IMR-90 (cell line): Measurements from ENCODE around the gene PLTP. TPM values are rescaled to one million over a fixed set of nuclear protein-coding genes. Genes with fewer than 3 reads are reported as not detected.

ENCODE experiments used
- ATAC-seq: fragments of 200-7000 bp; cut with Tn5 transposase; 2 replicates; pipeline ENCODE4 v1.9.1; 2020; ENCODE audit warnings: low read depth, mild to moderate bottlenecking, moderate library complexity
- BruUV-seq: library from RNA; stranded (reverse); fragments of 400-500 nt; replicated peaks from 2 replicates; lab custom pipeline; 2021; lab: Mats Ljungman, UMichigan
- CTCF ChIA-PET: fragments of 300-600 bp; formaldehyde crosslinking; extraction: SDS; loops from one replicate; lab custom pipeline; 2021; ENCODE audit warnings: antibody characterized with exemption; lab: Yijun Ruan, JAX
- POLR2A ChIA-PET: fragments of 300-600 bp; sonication (Branson Sonifier 250); formaldehyde crosslinking; loops from one replicate; lab custom pipeline; 2022; ENCODE audit warnings: antibody characterized with exemption; ENCODE audit not compliant: unreplicated experiment; lab: Charles Lee
- DNase-seq: peaks from one replicate; pipeline ENCODE4 v3.0.0; 2013
- H2AFZ ChIP-seq: replicated peaks from 2 replicates; pipeline ENCODE3; 2013; ENCODE audit warnings: low read length, mild to moderate bottlenecking; ENCODE audit not compliant: poor library complexity
- H2AK5ac ChIP-seq: 2 replicates; pipeline ENCODE4 v1.6.1; 2013; ENCODE audit warnings: low read depth, low read length, inconsistent platforms
- H2AK9ac ChIP-seq: replicated peaks from 2 replicates; pipeline ENCODE3; 2013; ENCODE audit warnings: mild to moderate bottlenecking, low read depth, low read length, moderate library complexity; ENCODE audit not compliant: poor library complexity
- H2BK120ac ChIP-seq: 2 replicates; pipeline ENCODE4 v1.6.1; 2013; ENCODE audit warnings: low read depth, low read length, inconsistent platforms
- H2BK15ac ChIP-seq: 3 replicates; pipeline ENCODE4 v1.6.1; 2013; ENCODE audit warnings: low read depth, low read length, inconsistent platforms
- H2BK20ac ChIP-seq: 2 replicates; pipeline ENCODE4 v1.6.1; 2013; ENCODE audit warnings: low read depth, mild to moderate bottlenecking, inconsistent platforms, low read length, moderate library complexity
- H2BK5ac ChIP-seq: 2 replicates; pipeline ENCODE4 v1.6.1; 2013; ENCODE audit warnings: mild to moderate bottlenecking, low read depth, low read length, inconsistent platforms; ENCODE audit not compliant: poor library complexity, severe bottlenecking
- H3K14ac ChIP-seq: replicated peaks from 2 replicates; pipeline ENCODE4 v1.6.1; 2013; ENCODE audit warnings: low read depth, low read length, inconsistent platforms
- H3K18ac ChIP-seq: 2 replicates; pipeline ENCODE4 v1.6.1; 2013; ENCODE audit warnings: low read depth, low read length, control low read depth
- H3K23ac ChIP-seq: 2 replicates; pipeline ENCODE4 v1.6.1; 2013; ENCODE audit warnings: low read depth, low read length, inconsistent platforms
- H3K27ac ChIP-seq: 2 replicates; pipeline ENCODE4 v1.5.1; 2013; ENCODE audit warnings: mild to moderate bottlenecking, control low read depth, low read length; ENCODE audit not compliant: insufficient read depth
- H3K27me3 ChIP-seq: 2 replicates; pipeline ENCODE4 v1.6.1; 2013; ENCODE audit warnings: low read length; ENCODE audit not compliant: control insufficient read depth, insufficient read depth
- H3K36me3 ChIP-seq: 2 replicates; pipeline ENCODE4 v1.6.1; 2013; ENCODE audit warnings: low read length, mixed read lengths; ENCODE audit not compliant: control insufficient read depth, insufficient read depth
- H3K4ac ChIP-seq: 2 replicates; pipeline ENCODE4 v1.6.1; 2013; ENCODE audit warnings: low read depth, low read length, inconsistent platforms
- H3K4me1 ChIP-seq: 2 replicates; pipeline ENCODE4 v1.6.1; 2013; ENCODE audit warnings: low read length, mixed read lengths; ENCODE audit not compliant: control insufficient read depth, insufficient read depth
- H3K4me2 ChIP-seq: 2 replicates; pipeline ENCODE4 v1.6.1; 2013; ENCODE audit warnings: low read depth, mild to moderate bottlenecking, control low read depth, low read length, moderate library complexity
- H3K4me3 ChIP-seq: 2 replicates; pipeline ENCODE4 v1.5.1; 2013; ENCODE audit warnings: low read depth, mild to moderate bottlenecking, control low read depth, low read length, moderate library complexity; ENCODE audit not compliant: insufficient read depth
- H3K56ac ChIP-seq: 2 replicates; pipeline ENCODE4 v1.6.1; 2013; ENCODE audit warnings: low read length, inconsistent platforms; ENCODE audit not compliant: insufficient read depth; ENCODE audit errors: extremely low read depth
- H3K79me1 ChIP-seq, 2 experiments: 2 replicates each; pipeline ENCODE4 v1.6.1; 2013; ENCODE audit warnings: low read length in 2 of 2, inconsistent platforms in 1 of 2, low read depth in 1 of 2
- H3K9ac ChIP-seq: 2 replicates; pipeline ENCODE4 v1.6.1; 2013; ENCODE audit warnings: low read depth, low read length, control low read depth
- H3K9me1 ChIP-seq: 2 replicates; pipeline ENCODE4 v1.6.1; 2013; ENCODE audit warnings: low read length, inconsistent platforms; ENCODE audit not compliant: insufficient read depth
- H3K9me3 ChIP-seq: 2 replicates; pipeline ENCODE4 v1.6.1; 2013; ENCODE audit warnings: low read length; ENCODE audit not compliant: control insufficient read depth, insufficient read depth
- H4K20me1 ChIP-seq: 2 replicates; pipeline ENCODE4 v1.6.1; 2013; ENCODE audit warnings: low read length, inconsistent platforms; ENCODE audit not compliant: insufficient read depth
- H4K5ac ChIP-seq: 2 replicates; pipeline ENCODE4 v1.6.1; 2013; ENCODE audit warnings: mild to moderate bottlenecking, low read depth, low read length, control low read depth
- H4K8ac ChIP-seq, 2 experiments: 2 replicates each; pipeline ENCODE4 v1.6.1; 2013; ENCODE audit warnings: low read depth in 2 of 2, low read length in 2 of 2, control low read depth in 1 of 2, inconsistent platforms in 1 of 2
- H4K91ac ChIP-seq: 2 replicates; pipeline ENCODE4 v1.6.1; 2013; ENCODE audit warnings: low read depth, low read length, inconsistent platforms; ENCODE audit not compliant: insufficient read depth
- CHD1 ChIP-seq: IDR thresholded peaks from 2 replicates; pipeline ENCODE4 v1.6.1; 2012; ENCODE audit warnings: low read depth, low read length, improper control_type of control experiment
- MAFK ChIP-seq: IDR thresholded peaks from 2 replicates; pipeline ENCODE4 v1.6.1; 2012; ENCODE audit warnings: low read depth, low read length, improper control_type of control experiment
- RCOR1 ChIP-seq: IDR thresholded peaks from 2 replicates; pipeline ENCODE4 v1.6.1; 2012; ENCODE audit warnings: mild to moderate bottlenecking, low read length, improper control_type of control experiment; ENCODE audit not compliant: insufficient replicate concordance
- WGBS, 2 experiments: methylation state at CpG; one replicate each; pipeline versions ENCODE4 v1.1.5 to v1.1.7; 2013; ENCODE audit warnings: missing lambda C conversion rate in 2 of 2; ENCODE audit not compliant: insufficient read length in 1 of 2; ENCODE audit errors: extremely low coverage in 2 of 2; 5-methylcytosine and 5-hydroxymethylcytosine counted together
- dilution Hi-C: fragments of 300-500 bp; cut with HindIII; formaldehyde crosslinking; loops from one replicate; pipeline ENCODE4 v1.14.3; 2018; ENCODE audit warnings: low sequenced_read_pairs; ENCODE audit not compliant: unreplicated experiment
- in situ Hi-C: fragments of 300-500 bp; cut with MboI; formaldehyde crosslinking; loops from 3 replicates; pipeline ENCODE4 v1.14.3; 2019; ENCODE audit warnings: low sequenced_read_pairs, inconsistent platforms, mixed read lengths
- intact Hi-C: fragments of 100-400 bp; cut with micrococcal nuclease; formaldehyde crosslinking; loops from 2 replicates; pipeline ENCODE4 v1.10.0; 2022
- polyA plus RNA-seq, 3 experiments: library from polyadenylated mRNA; depleted of rRNA; stranded (reverse); fragments of >200 nt; gene quantifications; 2 replicates each; pipeline ENCODE4 v1.2.3, GENCODE V29; 2012; ENCODE audit warnings: low replicate concordance in 1 of 3
- total RNA-seq: library from RNA; depleted of rRNA; stranded (reverse); fragments of >200 nt; gene quantifications from 2 replicates; pipeline ENCODE4 v1.2.3, GENCODE V29; 2012

PLTP gene
- total and polyA plus RNA-seq, 2 of the 4 experiments (the other 2 are of a cell fraction): 5.4 to 55.8 TPM

DNA sequence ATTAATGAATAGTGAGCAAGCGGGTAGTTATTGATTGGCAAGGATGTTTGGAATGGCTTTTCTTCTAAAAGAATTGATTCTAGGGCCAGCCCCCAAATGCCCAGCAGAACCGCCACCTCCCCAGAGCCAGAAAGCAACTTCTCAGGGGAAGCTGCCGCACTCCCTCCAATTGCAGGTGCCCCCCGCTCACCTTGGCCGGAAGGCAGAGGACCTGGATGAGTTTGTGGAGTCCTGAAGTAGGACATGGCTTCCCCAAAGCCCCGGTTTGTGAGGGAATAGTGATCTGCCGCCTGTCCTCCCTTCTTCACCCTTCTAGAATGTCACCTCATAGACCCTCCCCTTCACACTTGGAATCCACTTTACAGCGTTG lies 24.6 kb downstream of the PLTP start, which contains the start of gene SPATA25:
SPATA25 (minus strand) TSS at position 277 of the 370 bp plus-strand sequence; CDS start at position 245, 32 bp downstream.
- Histone ChIP-seq H3K14ac (no peak within 1 kb of the TSS), H2BK15ac (no peak within 1 kb of the TSS), H2BK120ac (no peak within 1 kb of the TSS), H3K9me3 (no peaks in the 10 kb centered on the region), H3K4me2 (no peak within 1 kb of the TSS), H3K36me3 (peaks cover 26% of the 10 kb centered on the region), H2BK20ac (no peak within 1 kb of the TSS), H2BK5ac (no peak within 1 kb of the TSS), H2AK5ac (no peak within 1 kb of the TSS), H4K20me1 (peaks cover 3% of the 10 kb centered on the region; the same call in 1 of the 2 replicates), H3K9ac (no peak within 1 kb of the TSS), H3K18ac (no peak within 1 kb of the TSS), H3K56ac (no peak within 1 kb of the TSS), H4K8ac (no peak within 1 kb of the TSS), H3K4ac (no peak within 1 kb of the TSS), H3K4me3 (no peak within 1 kb of the TSS), H3K9me1 (peaks cover 5% of the 10 kb centered on the region), H3K27ac (no peak within 1 kb of the TSS), H4K5ac (no peak within 1 kb of the TSS), H2AK9ac (no peak within 1 kb of the TSS), H2AFZ (no peak within 1 kb of the TSS), H3K4me1 (peaks cover 5% of the 10 kb centered on the region; the same call in 1 of the 2 replicates), H4K91ac (no peak within 1 kb of the TSS), H3K27me3 (no peaks in the 10 kb centered on the region), H3K23ac (no peak within 1 kb of the TSS), H3K79me1 (peaks cover 10 to 63% of the 10 kb centered on the region in 2 experiments; a peak in 3 of 4 replicates)
- WGBS, 2 experiments: no CpG with 5 or more reads among the region's 8 CpGs
- ChIA-PET CTCF (no interaction called here), POLR2A (no interaction called here)
- ATAC-seq: no peak
- BruUV-seq: no TSS peak
- DNase-seq: no peak
- intact Hi-C loops (no loop called here), in situ Hi-C loops (no loop called here), dilution Hi-C loops (no loop called here)
- TF ChIP-seq CHD1 (no peak), MAFK (no peak), RCOR1 (no peak)
